GM18907 (cell line): ENCODE measurements around the gene INTS15.

Source experiments
- ATAC-seq: cut with Tn5 transposase; IDR thresholded peaks from one replicate; pipeline ENCODE4 v1.9.1; 2021; ENCODE audit warnings: mild to moderate bottlenecking, moderate library complexity; ENCODE audit not compliant: unreplicated experiment

INTS15 gene

DNA sequence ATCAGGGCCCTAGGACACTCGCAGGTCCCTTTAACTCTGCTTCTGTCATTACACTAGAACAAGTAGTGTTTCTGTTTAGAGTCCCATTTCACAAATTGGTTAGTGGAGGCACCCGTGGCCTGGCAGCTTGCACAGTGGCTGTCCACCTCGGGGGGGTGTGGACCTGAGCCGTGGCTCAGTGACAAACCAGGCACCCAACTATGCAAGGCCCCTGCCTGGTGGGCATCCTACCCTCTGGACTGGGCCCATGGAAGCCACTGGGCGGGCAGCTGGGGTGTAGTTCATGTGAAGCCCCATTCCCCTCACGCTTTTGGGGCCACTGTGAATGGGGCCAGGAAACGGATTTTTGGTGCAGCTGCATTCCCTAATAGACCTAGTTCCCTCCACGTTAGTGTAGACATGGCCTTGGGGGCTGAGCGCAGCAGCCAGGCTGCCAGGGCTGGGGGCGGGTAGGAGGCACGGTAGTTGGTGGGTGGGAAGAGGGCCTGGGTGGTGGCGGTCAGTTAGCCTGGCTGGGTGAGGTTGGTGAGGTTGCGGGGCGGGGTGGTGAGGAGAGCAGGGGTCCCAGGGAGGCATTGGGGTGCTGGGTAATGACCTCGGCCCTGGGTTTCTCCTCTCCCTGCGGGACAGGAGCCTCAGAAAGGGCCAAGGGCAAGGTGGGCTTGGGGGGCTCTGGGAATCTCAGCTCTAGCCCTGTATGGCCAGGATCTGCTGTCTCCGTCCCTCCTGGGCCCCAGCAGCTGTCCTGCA is 66.0 kb downstream of the INTS15 start:
- no peak for ATAC-seq

GRCh38 chr7:6656413-6656812 is 66.6 kb downstream of the INTS15 start:
- ATAC-seq, result no peak
